NCI-H2196 treated with DMSO at 0.1 percent for 48 hours (cell line): Measurements from ENCODE around the gene FUBP1.
"Not testable (repeated sequence)": the region's sequence is repeated elsewhere in the genome, so short reads cannot be mapped to it uniquely, and the experiment has no call there.

Source experiments
- DNase-seq: peaks from one replicate; lab custom pipeline; 2025; ENCODE audit not compliant: unreplicated experiment; lab: John Stamatoyannopoulos, UW

FUBP1 gene, protein sequence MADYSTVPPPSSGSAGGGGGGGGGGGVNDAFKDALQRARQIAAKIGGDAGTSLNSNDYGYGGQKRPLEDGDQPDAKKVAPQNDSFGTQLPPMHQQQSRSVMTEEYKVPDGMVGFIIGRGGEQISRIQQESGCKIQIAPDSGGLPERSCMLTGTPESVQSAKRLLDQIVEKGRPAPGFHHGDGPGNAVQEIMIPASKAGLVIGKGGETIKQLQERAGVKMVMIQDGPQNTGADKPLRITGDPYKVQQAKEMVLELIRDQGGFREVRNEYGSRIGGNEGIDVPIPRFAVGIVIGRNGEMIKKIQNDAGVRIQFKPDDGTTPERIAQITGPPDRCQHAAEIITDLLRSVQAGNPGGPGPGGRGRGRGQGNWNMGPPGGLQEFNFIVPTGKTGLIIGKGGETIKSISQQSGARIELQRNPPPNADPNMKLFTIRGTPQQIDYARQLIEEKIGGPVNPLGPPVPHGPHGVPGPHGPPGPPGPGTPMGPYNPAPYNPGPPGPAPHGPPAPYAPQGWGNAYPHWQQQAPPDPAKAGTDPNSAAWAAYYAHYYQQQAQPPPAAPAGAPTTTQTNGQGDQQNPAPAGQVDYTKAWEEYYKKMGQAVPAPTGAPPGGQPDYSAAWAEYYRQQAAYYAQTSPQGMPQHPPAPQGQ

GRCh38 chr1:77978969-77979876, at the start of gene FUBP1:
Gene FUBP1 (minus strand): TSS chr1:77979072. CDS start chr1:77979004, 68 bp downstream.
- DNase-seq = peak; percentile 97

DNA sequence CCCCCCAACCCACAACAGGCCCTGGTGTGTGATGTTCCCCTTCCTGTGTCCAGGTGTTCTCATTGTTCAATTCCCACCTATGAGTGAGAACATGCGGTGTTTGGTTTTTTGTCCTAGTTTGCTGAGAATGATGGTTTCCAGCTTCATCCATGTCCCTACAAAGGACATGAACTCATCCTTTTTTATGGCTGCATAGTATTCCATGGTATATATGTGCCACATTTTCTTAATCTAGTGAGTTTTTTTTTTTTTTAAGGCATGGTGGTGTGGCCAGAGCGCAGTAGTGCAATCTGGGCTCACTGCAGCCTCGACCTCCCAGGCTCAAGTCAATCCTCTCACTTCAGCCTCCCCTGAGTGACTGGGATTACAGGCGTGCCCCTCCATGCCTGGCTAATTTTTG, 42.3 kb upstream of the FUBP1 start:
- DNase-seq = not testable (repeated sequence)

DNA sequence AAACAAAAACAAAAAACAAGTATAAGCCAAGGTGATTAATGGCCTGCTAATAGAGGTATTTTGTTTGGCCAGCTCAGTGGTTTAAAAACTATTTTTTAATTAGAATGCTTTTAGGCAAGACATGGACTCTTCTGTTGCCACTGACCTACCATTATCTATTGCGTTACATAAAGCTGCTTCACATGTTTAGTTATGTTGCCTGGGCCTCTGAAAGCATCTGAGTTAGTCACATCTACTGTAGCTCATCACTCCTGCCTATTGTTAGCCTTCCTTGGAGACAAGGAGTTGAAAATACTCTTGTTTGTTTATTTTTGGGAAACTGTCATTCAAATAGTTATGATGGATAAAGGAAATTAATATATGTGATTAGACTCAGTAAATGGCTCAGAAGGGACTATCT, 40.2 kb upstream of the FUBP1 start:
- no peak for DNase-seq

GRCh38 chr1:78015148-78015547, 36.3 kb upstream of the FUBP1 start:
- no peak for DNase-seq

- no peak for DNase-seq
Measured at GRCh38 chr1:78011050-78011449, 32.2 kb upstream of the FUBP1 start.

DNA sequence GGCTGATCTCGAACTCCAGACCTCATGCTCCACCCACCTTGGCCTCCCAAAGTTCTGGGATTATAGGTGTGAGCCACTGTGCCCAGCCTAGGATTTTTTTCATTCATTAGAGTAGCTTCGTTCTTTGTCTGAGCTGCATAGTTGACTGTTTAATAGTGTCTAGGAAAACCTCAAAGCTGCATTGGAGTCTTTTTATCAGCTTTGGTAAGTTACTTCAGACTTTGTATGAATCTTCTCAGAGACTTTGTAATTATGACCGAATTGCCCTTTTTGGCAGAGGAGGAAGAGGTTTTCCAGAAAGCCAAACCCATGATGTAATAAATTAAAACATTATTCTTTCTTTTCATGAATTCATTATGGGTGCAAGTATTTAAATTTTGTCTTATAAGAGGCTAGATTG, 31.0 kb upstream of the FUBP1 start:
- DNase-seq = no peak

- no peak for DNase-seq
Measured at GRCh38 chr1:78009276-78009675, 30.4 kb upstream of the FUBP1 start.

- no peak for DNase-seq
Measured at GRCh38 chr1:78007677-78008341, 28.9 kb upstream of the FUBP1 start.

DNA sequence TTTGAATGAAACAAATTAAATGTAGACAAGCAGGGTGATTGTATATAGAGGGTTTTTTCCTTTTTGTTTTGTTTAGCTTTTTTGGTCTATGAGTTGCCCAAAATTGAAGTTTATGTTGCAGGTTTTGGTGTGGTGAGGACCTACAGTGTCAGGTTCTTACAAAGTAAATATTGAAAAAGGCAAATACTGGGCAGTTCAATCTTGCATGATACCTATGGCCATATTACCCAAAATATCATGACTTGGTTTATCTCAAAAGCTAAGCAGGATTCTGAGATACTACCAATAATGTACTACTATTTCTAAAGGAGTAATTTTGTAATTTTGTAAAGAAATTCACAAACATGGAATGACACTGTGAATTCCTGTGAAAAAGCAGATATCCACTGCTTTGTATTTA, 27.6 kb upstream of the FUBP1 start:
- no peak for DNase-seq

- DNase-seq = no peak
Measured at GRCh38 chr1:78005755-78006154, 26.9 kb upstream of the FUBP1 start.

DNA sequence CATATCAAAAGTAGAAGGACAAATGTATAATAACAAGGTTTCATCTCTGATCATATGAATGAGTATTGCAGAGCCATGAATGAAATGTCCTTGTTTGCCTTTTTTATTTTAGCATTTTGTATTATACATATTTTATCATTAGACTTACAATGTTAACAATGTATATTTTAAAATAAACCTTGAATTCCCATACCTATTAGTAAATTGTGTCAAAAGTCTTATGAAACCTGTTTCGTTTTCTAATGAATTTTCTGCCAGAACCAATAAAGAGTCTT, 26.5 kb upstream of the FUBP1 start:
- DNase-seq = no peak

GRCh38 chr1:78004719-78005447, 26.0 kb upstream of the FUBP1 start, which contains the start of gene DNAJB4:
Gene DNAJB4 (plus strand): TSS chr1:78004939. CDS start chr1:78005111, 172 bp downstream.
- DNase-seq = no peak

- DNase-seq = no peak
Measured at GRCh38 chr1:78003882-78004718, 25.2 kb upstream of the FUBP1 start.

DNA sequence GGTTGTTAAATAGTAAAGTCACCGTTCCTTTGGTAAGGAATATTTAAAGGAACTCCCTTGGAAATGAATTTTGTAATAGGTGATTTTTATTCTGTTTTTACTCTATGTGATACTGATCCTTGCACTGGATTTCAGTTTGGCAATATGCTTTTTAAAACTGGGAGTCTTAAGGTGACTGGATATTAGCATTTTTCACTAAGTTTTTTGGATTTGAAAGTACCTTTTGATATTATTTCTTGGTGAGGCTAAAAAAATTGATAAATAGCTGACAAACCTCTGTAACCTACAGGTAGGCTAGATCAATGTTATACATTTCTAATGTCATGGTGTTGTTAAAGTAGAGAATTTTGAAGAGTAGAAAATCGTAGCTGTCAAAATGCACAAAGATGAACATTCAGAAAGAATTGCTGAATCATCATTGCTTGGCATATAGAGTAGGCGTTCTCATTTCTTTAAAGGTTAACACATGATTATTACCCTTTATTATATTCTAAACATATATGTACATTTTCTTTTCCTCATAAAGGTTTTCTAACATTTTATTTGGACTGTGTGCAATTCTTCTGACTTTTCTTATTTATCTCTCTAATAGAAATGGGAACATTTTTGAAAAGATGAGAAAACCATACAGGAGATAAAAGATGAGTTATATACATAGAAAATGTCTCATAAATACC, 24.3 kb upstream of the FUBP1 start:
- no peak for DNase-seq

DNA sequence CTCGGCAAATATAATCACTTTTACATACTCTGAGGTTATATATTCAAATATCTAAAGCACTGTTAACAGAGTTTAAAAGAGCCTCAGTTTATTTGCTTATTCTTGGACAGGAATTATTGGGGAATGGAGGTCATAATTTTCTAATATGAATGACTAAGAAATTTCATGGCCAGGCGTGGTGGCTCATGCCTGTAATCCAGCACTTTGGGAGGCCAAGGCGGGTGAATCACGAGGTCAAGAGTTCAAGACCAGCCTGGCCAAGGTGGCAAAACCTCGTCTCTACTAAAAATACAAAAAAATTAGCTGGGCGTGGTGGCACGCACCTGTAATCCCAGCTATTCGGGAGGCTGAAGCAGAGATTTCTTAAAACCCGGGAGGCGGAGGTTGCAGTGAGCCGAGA, 21.7 kb upstream of the FUBP1 start:
- not testable (repeated sequence) for DNase-seq

DNA sequence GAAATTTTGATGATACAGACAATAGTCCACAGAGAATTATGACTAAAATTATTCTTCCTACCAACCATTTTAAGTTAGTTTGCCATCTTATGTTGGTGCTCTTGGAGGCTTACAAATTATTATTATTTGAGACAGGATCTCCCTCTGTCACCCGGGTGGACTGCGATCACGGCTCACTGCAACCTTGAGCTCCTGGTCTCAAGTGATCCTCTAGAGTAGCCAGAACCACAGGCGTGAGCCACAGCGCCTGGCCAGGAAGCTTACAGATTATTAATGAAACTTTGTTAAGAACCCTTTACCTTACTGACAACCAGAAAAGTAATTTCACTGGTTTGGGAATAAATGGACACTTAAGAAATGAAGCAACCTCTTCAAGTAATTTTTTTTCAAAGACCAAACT, 17.9 kb upstream of the FUBP1 start:
- no peak for DNase-seq

GRCh38 chr1:77994117-77994705, 15.3 kb upstream of the FUBP1 start:
- DNase-seq = no peak

- DNase-seq = no peak
Measured at GRCh38 chr1:77991638-77992037, 12.8 kb upstream of the FUBP1 start.
